H1 (cell line): ENCODE results near the gene TOP1. TPM values are rescaled to one million over a fixed set of nuclear protein-coding genes. Genes with fewer than 3 reads are reported as not detected.

Source experiments
- CTCF ChIA-PET: fragments of 300-600 bp; sonication (Branson Sonifier 250); formaldehyde crosslinking; loops from one replicate; lab custom pipeline; 2021; ENCODE audit not compliant: partially characterized antibody; lab: Charles Lee
- POLR2A ChIA-PET: fragments of 300-600 bp; sonication (Branson Sonifier 250); formaldehyde crosslinking; loops from one replicate; lab custom pipeline; 2021; ENCODE audit warnings: inconsistent platforms; ENCODE audit not compliant: partially characterized antibody; lab: Charles Lee
- DNase-seq, 2 experiments: peaks; one replicate each; pipeline versions ENCODE4 v3.0.0 to v3.0.0-alpha.2; 2010 to 2022; ENCODE audit warnings: low spot score in 2 of 2, low read depth in 1 of 2, mixed read lengths in 1 of 2
- FAIRE-seq: peaks from 2 replicates; lab custom pipeline; 2011; peaks lifted over from hg19 to GRCh38; lab: Jason Lieb, UNC
- H2AFZ ChIP-seq: 2 replicates; pipeline ENCODE4 v1.8.1; 2012; ENCODE audit warnings: low read length, inconsistent platforms
- H2AK5ac ChIP-seq: 2 replicates; pipeline ENCODE4 v1.6.1; 2013; ENCODE audit warnings: low read depth, low read length
- H2BK120ac ChIP-seq: replicated peaks from 2 replicates; pipeline ENCODE3; 2013; ENCODE audit warnings: low read depth, low read length, inconsistent platforms
- H2BK12ac ChIP-seq: 2 replicates; pipeline ENCODE4 v1.6.1; 2013; ENCODE audit warnings: low read depth, low read length
- H2BK15ac ChIP-seq: 2 replicates; pipeline ENCODE4 v1.6.1; 2013; ENCODE audit warnings: low read length
- H2BK20ac ChIP-seq: 2 replicates; pipeline ENCODE4 v1.6.1; 2013; ENCODE audit warnings: low read length
- H2BK5ac ChIP-seq: 2 replicates; pipeline ENCODE4 v1.6.1; 2013; ENCODE audit warnings: low read depth, low read length
- H3K14ac ChIP-seq: 2 replicates; pipeline ENCODE4 v1.6.1; 2013; ENCODE audit warnings: inconsistent platforms; ENCODE audit not compliant: insufficient read length
- H3K18ac ChIP-seq: 2 replicates; pipeline ENCODE4 v1.6.1; 2013; ENCODE audit warnings: low read length; ENCODE audit errors: extremely low read depth
- H3K23ac ChIP-seq: 2 replicates; pipeline ENCODE4 v1.6.1; 2013; ENCODE audit warnings: inconsistent platforms; ENCODE audit not compliant: insufficient read length
- H3K23me2 ChIP-seq: 2 replicates; pipeline ENCODE4 v1.6.1; 2013; ENCODE audit warnings: low read depth, low read length
- H3K27ac ChIP-seq: 2 replicates; pipeline ENCODE4 v1.6.1; 2011; ENCODE audit warnings: low read depth, low read length, inconsistent platforms
- H3K27me3 ChIP-seq, 4 experiments: replicated peaks in 1 of 4; 1 replicate in 1 of 4; 2 replicates in 3 of 4; pipeline versions ENCODE4 v1.6.1 to v1.8.1; 2011 to 2013; ENCODE audit warnings: low read length in 3 of 4, mild to moderate bottlenecking in 3 of 4, inconsistent platforms in 2 of 4, mixed read lengths in 2 of 4, moderate library complexity in 1 of 4; ENCODE audit not compliant: control insufficient read depth in 3 of 4, insufficient read depth in 3 of 4; ENCODE audit errors: extremely low read depth in 1 of 4
- H3K36me3 ChIP-seq, 4 experiments: 2 replicates each; pipeline versions ENCODE4 v1.6.1 to v1.8.1; 2011 to 2013; ENCODE audit warnings: mild to moderate bottlenecking in 4 of 4, low read length in 3 of 4, moderate library complexity in 2 of 4, control low read depth in 1 of 4, inconsistent platforms in 1 of 4; ENCODE audit not compliant: insufficient read depth in 4 of 4, control insufficient read depth in 2 of 4
- H3K4ac ChIP-seq: replicated peaks from 2 replicates; pipeline ENCODE3; 2013; ENCODE audit warnings: low read length, low read depth, mixed read lengths, inconsistent platforms; ENCODE audit not compliant: insufficient read length
- H3K4me1 ChIP-seq, 4 experiments: replicated peaks in 1 of 4; 1 replicate in 1 of 4; 2 replicates in 3 of 4; pipeline versions ENCODE4 v1.6.1 to v1.8.1; 2011 to 2013; ENCODE audit warnings: low read length in 3 of 4, inconsistent platforms in 2 of 4, mixed read lengths in 1 of 4; ENCODE audit not compliant: insufficient read depth in 4 of 4, control insufficient read depth in 3 of 4
- H3K4me2 ChIP-seq, 2 experiments: 2 replicates each; pipeline versions ENCODE4 v1.6.1 to v1.8.1; 2011 to 2013; ENCODE audit warnings: low read depth in 2 of 2, low read length in 2 of 2, control low read depth in 1 of 2, inconsistent platforms in 1 of 2, mild to moderate bottlenecking in 1 of 2; ENCODE audit not compliant: insufficient read depth in 1 of 2
- H3K4me3 ChIP-seq, 4 experiments: fragments of 200-600, 300-600 bp in 1 of 4; sonication (generic), shearing (Covaris generic), sonication (Bioruptor Twin) in 1 of 4; 2 replicates each; pipeline versions ENCODE4 v1.5.1 to v1.8.1; 2011 to 2016; ENCODE audit warnings: low read length in 4 of 4, low read depth in 3 of 4, control low read depth in 2 of 4, inconsistent platforms in 2 of 4, mild to moderate bottlenecking in 2 of 4, mixed read lengths in 1 of 4, moderate library complexity in 1 of 4; ENCODE audit not compliant: insufficient read depth in 2 of 4; ENCODE audit errors: extremely low read depth in 1 of 4
- H3K56ac ChIP-seq: replicated peaks from 2 replicates; pipeline ENCODE3; 2013; ENCODE audit warnings: low read depth, mild to moderate bottlenecking, mixed read lengths, low read length, inconsistent platforms; ENCODE audit not compliant: insufficient read length
- H3K79me1 ChIP-seq: 2 replicates; pipeline ENCODE4 v1.6.1; 2013; ENCODE audit warnings: low read depth, low read length, control low read depth
- H3K79me2 ChIP-seq, 2 experiments: 2 replicates each; pipeline versions ENCODE4 v1.6.1 to v1.8.1; 2012 to 2013; ENCODE audit warnings: low read length in 2 of 2, mild to moderate bottlenecking in 2 of 2, inconsistent platforms in 1 of 2; ENCODE audit not compliant: insufficient read depth in 2 of 2, control insufficient read depth in 1 of 2
- H3K9ac ChIP-seq, 4 experiments: replicated peaks in 1 of 4; 1 replicate in 1 of 4; 2 replicates in 3 of 4; pipeline versions ENCODE4 v1.6.1 to v1.8.1; 2011 to 2013; ENCODE audit warnings: low read depth in 3 of 4, low read length in 3 of 4, control low read depth in 2 of 4, mild to moderate bottlenecking in 2 of 4, moderate library complexity in 2 of 4, inconsistent platforms in 1 of 4; ENCODE audit errors: extremely low read depth in 1 of 4
- H3K9me3 ChIP-seq, 2 experiments: 2 replicates each; pipeline versions ENCODE4 v1.6.1 to v1.8.1; 2012 to 2013; ENCODE audit warnings: mild to moderate bottlenecking in 2 of 2, moderate library complexity in 2 of 2, control low read depth in 1 of 2, inconsistent platforms in 1 of 2, low read depth in 1 of 2, low read length in 1 of 2, mixed read lengths in 1 of 2; ENCODE audit not compliant: insufficient read depth in 2 of 2
- H4K20me1 ChIP-seq, 2 experiments: replicated peaks in 1 of 2; 2 replicates each; pipeline versions ENCODE3 to v1.8.1; 2011 to 2013; ENCODE audit warnings: inconsistent platforms in 2 of 2, low read length in 2 of 2, mild to moderate bottlenecking in 1 of 2; ENCODE audit not compliant: insufficient read depth in 2 of 2, control insufficient read depth in 1 of 2
- H4K5ac ChIP-seq: 2 replicates; pipeline ENCODE4 v1.6.1; 2013; ENCODE audit warnings: low read length, low read depth, mixed read lengths, inconsistent platforms; ENCODE audit not compliant: insufficient read length
- H4K8ac ChIP-seq: 2 replicates; pipeline ENCODE4 v1.8.0; 2013; ENCODE audit warnings: mild to moderate bottlenecking, moderate library complexity, low read length, inconsistent platforms; ENCODE audit not compliant: insufficient read depth; ENCODE audit errors: extremely low read depth
- H4K91ac ChIP-seq: replicated peaks from 2 replicates; pipeline ENCODE3; 2013; ENCODE audit warnings: low read length, mixed read lengths, inconsistent platforms; ENCODE audit not compliant: insufficient read length
- POLR2A ChIP-seq, 2 experiments: IDR thresholded peaks; 1 replicate in 1 of 2; 2 replicates in 1 of 2; pipeline ENCODE4 v1.6.1; 2011; ENCODE audit warnings: low read depth in 2 of 2, low read length in 2 of 2, mild to moderate bottlenecking in 2 of 2; ENCODE audit errors: control extremely low read depth in 1 of 2
- RFX5 ChIP-seq: IDR thresholded peaks from 2 replicates; pipeline ENCODE4 v1.6.1; 2011; ENCODE audit warnings: low read depth, low read length, improper control_type of control experiment, borderline replicate concordance
- WGBS, 2 experiments: shearing (Covaris generic) in 1 of 2; methylation state at CpG; one replicate each; pipeline versions ENCODE4 v1.1.6 to v1.1.7; 2013 to 2015; ENCODE audit warnings: low lambda C conversion rate in 2 of 2, mixed read lengths in 2 of 2, inconsistent platforms in 1 of 2, low coverage in 1 of 2, missing lambda C conversion rate in 1 of 2; ENCODE audit not compliant: insufficient replicate concordance in 2 of 2, insufficient coverage in 1 of 2, insufficient read length in 1 of 2; ENCODE audit errors: extremely low coverage in 1 of 2, missing lambda C conversion rate in 1 of 2; 5-methylcytosine and 5-hydroxymethylcytosine counted together
- polyA plus RNA-seq, 7 experiments: library from polyadenylated mRNA; depleted of rRNA in 3 of 7; stranded (reverse) in 5 of 7; unstranded in 2 of 7; fragments of >200 nt in 5 of 7; fragments of 200-250 nt in 2 of 7; gene quantifications; 1 replicate in 5 of 7; 2 replicates in 1 of 7; 4 replicates in 1 of 7; pipeline versions ENCODE4 v1.2.1 to v1.2.3, GENCODE V29; 2011 to 2013; ENCODE audit warnings: missing spikeins in 2 of 7, mixed read lengths in 2 of 7
- total RNA-seq: library from RNA; stranded (reverse); fragmentation: NEBNext Ultra II Directional; extraction: Animal tissue kit (Norgen Biotek cat#: 25700); gene quantifications from 2 replicates; pipeline ENCODE4 v1.2.1, GENCODE V29; 2021

TOP1 gene
- total and polyA plus RNA-seq, 2 of the 8 experiments (the other 6 are each of a cell fraction or from before 2014, with no cell fraction given), result 7.4 to 108 TPM

GRCh38 chr20:41101660-41102059 lies 73.0 kb downstream of the TOP1 start:
- 91% methylated on average over 2 of the region's 2 CpGs; no CpG with 5 or more reads in 1 of the 2 experiments for WGBS, 2 experiments
- no peak overlapping the region for H3K9ac ChIP-seq
- H3K23ac ChIP-seq, result no peak overlapping the region
- no peak overlapping the region for H3K4me3 ChIP-seq
- H3K36me3 ChIP-seq, result peaks cover 32 to 76% (median 62%) of the 10 kb centered on the region in 4 experiments
- no peak overlapping the region for H2AFZ ChIP-seq
- DNase-seq (no peak), FAIRE-seq (no peak)
- no peak overlapping the region for H3K14ac ChIP-seq
- H2BK120ac ChIP-seq, result no peak overlapping the region
- H2BK5ac ChIP-seq, result no peak overlapping the region
- no peaks in the 10 kb centered on the region for H3K79me1 ChIP-seq
- no peaks in the 10 kb centered on the region for H3K4me1 ChIP-seq
- no peaks in the 10 kb centered on the region for H3K79me2 ChIP-seq
- no peak overlapping the region for H2BK12ac ChIP-seq
- no peaks in the 10 kb centered on the region for H3K27me3 ChIP-seq
- no peak overlapping the region for H3K4me2 ChIP-seq
- no peak overlapping the region for H3K18ac ChIP-seq
- H2BK20ac ChIP-seq, result no peak overlapping the region
- H4K91ac ChIP-seq, result no peak overlapping the region
- ChIA-PET CTCF (interaction anchor here (1.2 kb wide), 1 partner anchor 133 kb away, joined by 3 read pairs; no protein-coding TSS in a partner anchor), POLR2A (no interaction called here)
- no peak overlapping the region for H3K56ac ChIP-seq
- H3K9me3 ChIP-seq, result no peaks in the 10 kb centered on the region
- no peak overlapping the region for H3K27ac ChIP-seq
- H4K20me1 ChIP-seq, result peaks cover 2 to 3% of the 10 kb centered on the region in 2 experiments
- no peak for TF ChIP-seq POLR2A (IDR thresholded peaks at IDR 0.05; ENCODE audit: control extremely low read depth in 1 of 2, low read depth in 2 of 2, low read length in 2 of 2)
- no peak for TF ChIP-seq RFX5
- no peak overlapping the region for H2BK15ac ChIP-seq
- no peak overlapping the region for H3K4ac ChIP-seq
- no peaks in the 10 kb centered on the region for H3K23me2 ChIP-seq
- no peak overlapping the region for H4K8ac ChIP-seq
- no peak overlapping the region for H2AK5ac ChIP-seq
- H4K5ac ChIP-seq, result no peak overlapping the region
